Loucy (cell line): ENCODE data around the gene TNFRSF8.

Experiments used
- H2AFZ ChIP-seq: fragments of 200-600 bp; sonication (generic); 2 replicates; pipeline ENCODE4 v1.6.0; 2016; ENCODE audit warnings: antibody characterized with exemption, mild to moderate bottlenecking, low read length, moderate library complexity
- H3F3A ChIP-seq: fragments of 200-600 bp; 2 replicates; pipeline ENCODE4 v1.6.0; 2016; ENCODE audit warnings: antibody characterized with exemption, low read depth, mild to moderate bottlenecking
- H3K27me3 ChIP-seq: fragments of 200-600 bp; sonication (generic); 2 replicates; pipeline ENCODE4 v1.6.1; 2014; ENCODE audit warnings: low read length, mild to moderate bottlenecking; ENCODE audit not compliant: insufficient read depth, poor library complexity, severe bottlenecking
- H3K36me3 ChIP-seq: fragments of 200-600 bp; sonication (generic); 2 replicates; pipeline ENCODE4 v1.6.1; 2016; ENCODE audit warnings: low read length; ENCODE audit not compliant: insufficient read depth
- H3K4me1 ChIP-seq: fragments of 200-600 bp; sonication (generic); 2 replicates; pipeline ENCODE4 v1.5.1; 2014; ENCODE audit warnings: low read length, mild to moderate bottlenecking; ENCODE audit not compliant: insufficient read depth, poor library complexity, severe bottlenecking
- H3K4me2 ChIP-seq: fragments of 200-600 bp; sonication (generic); 2 replicates; pipeline ENCODE4 v1.6.0; 2014; ENCODE audit warnings: antibody characterized with exemption, low read length, low read depth, mild to moderate bottlenecking; ENCODE audit not compliant: poor library complexity, severe bottlenecking
- H3K4me3 ChIP-seq: fragments of 200-600 bp; sonication (generic); 2 replicates; pipeline ENCODE4 v1.5.1; 2014; ENCODE audit warnings: low read length, mild to moderate bottlenecking, mixed read lengths; ENCODE audit not compliant: poor library complexity, severe bottlenecking
- H3K79me2 ChIP-seq: fragments of 200-600 bp; sonication (generic); 2 replicates; pipeline ENCODE4 v1.6.1; 2014; ENCODE audit warnings: low read length; ENCODE audit not compliant: insufficient read depth
- H3K9ac ChIP-seq: fragments of 200-600 bp; sonication (generic); 2 replicates; pipeline ENCODE4 v1.6.0; 2014; ENCODE audit warnings: mild to moderate bottlenecking, low read depth, low read length, moderate library complexity; ENCODE audit not compliant: poor library complexity, severe bottlenecking
- H3K9me2 ChIP-seq: fragments of 200-600 bp; sonication (generic); replicated peaks from 2 replicates; pipeline ENCODE4 v1.6.1; 2016; ENCODE audit warnings: low read depth, low read length, mixed read lengths
- H3K9me3 ChIP-seq: fragments of 200-600 bp; sonication (generic); 2 replicates; pipeline ENCODE4 v1.6.1; 2014; ENCODE audit warnings: mild to moderate bottlenecking, antibody characterized with exemption, low read length, low read depth; ENCODE audit not compliant: insufficient read depth
- H4K20me1 ChIP-seq: fragments of 200-600 bp; sonication (generic); 2 replicates; pipeline ENCODE4 v1.6.0; 2014; ENCODE audit warnings: antibody characterized with exemption, low read length, mild to moderate bottlenecking; ENCODE audit not compliant: insufficient read depth, poor library complexity, severe bottlenecking
- CTCF ChIP-seq: fragments of 200-600 bp; sonication (generic); conservative IDR thresholded peaks from 2 replicates; pipeline ENCODE4 v1.5.1; 2014; ENCODE audit warnings: mild to moderate bottlenecking, antibody characterized with exemption, low read length
- EZH2phosphoT487 ChIP-seq: fragments of 200-600 bp; IDR thresholded peaks from 2 replicates; pipeline ENCODE4 v1.6.1; 2018; ENCODE audit warnings: antibody characterized with exemption, mild to moderate bottlenecking, moderate library complexity, borderline replicate concordance

Gene TNFRSF8

GRCh38 chr1:12167493-12168429 lies 104.7 kb downstream of the TNFRSF8 start:
- H3K9ac ChIP-seq: peak overlapping the region; percentile 75
- peaks cover 9% of the 10 kb centered on the region for H4K20me1 ChIP-seq
- no peaks in the 10 kb centered on the region for H3K9me2 ChIP-seq
- no peaks in the 10 kb centered on the region for H3K9me3 ChIP-seq
- H3K4me3 ChIP-seq: peak overlapping the region; percentile 81
- peak overlapping the region; percentile 91 for H3K4me2 ChIP-seq
- H3F3A ChIP-seq: no peaks in the 10 kb centered on the region; the same call in 1 of the 2 replicates
- H2AFZ ChIP-seq: peak overlapping the region; percentile 24; the same call in 1 of the 2 replicates
- peaks cover 62% of the 10 kb centered on the region for H3K4me1 ChIP-seq
- TF ChIP-seq EZH2phosphoT487 (no peak), CTCF (no peak)
- no peaks in the 10 kb centered on the region for H3K36me3 ChIP-seq
- peaks cover 49% of the 10 kb centered on the region for H3K79me2 ChIP-seq
- H3K27me3 ChIP-seq: no peaks in the 10 kb centered on the region

DNA sequence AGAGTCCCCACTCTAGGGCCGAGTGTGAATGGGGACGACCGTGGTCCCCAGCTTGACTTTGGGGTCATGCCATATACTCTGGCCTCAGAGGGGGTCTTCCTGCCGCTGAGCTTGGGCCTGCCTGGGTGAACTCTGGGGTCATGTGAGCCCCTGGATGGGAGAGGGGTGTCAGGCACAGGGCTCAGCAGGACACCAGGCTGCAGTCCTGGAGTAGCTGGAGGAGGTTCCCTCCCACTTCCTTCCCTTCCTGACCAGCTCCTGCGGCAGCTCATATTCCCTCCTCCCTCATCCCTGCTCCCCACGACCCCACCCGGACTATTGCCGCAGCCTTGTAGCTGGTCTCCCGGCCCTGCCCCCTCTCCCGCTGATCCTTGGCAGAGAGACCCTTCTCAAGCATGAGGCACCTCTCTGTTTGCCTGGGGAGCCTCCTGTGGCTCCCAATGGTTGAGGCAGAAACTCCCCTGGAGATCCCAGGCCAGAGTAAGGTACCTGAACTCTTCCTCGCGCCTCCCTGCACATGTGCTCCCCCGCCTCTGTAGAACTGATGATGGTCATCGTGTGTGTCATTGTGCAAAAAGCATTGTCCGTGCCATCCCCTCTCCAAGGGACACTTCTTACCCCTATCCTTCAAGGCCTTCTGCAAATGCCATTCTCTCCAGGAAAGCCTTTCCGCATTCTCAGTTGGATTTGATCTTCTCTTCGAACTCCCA lies 105.5 kb downstream of the TNFRSF8 start:
- peaks cover 58% of the 10 kb centered on the region for H3K79me2 ChIP-seq
- H3K27me3 ChIP-seq: no peaks in the 10 kb centered on the region

More for the DNA sequence above, 105.5 kb downstream of the TNFRSF8 start:
- Histone ChIP-seq H3K4me3 (peak overlapping the region; percentile 81), H4K20me1 (peaks cover 9% of the 10 kb centered on the region), H3K9me2 (no peaks in the 10 kb centered on the region), H2AFZ (no peak overlapping the region), H3K4me2 (peak overlapping the region; percentile 91), H3K9ac (peak overlapping the region; percentile 75), H3F3A (peaks cover 3% of the 10 kb centered on the region; the same call in 1 of the 2 replicates), H3K36me3 (no peaks in the 10 kb centered on the region), H3K9me3 (no peaks in the 10 kb centered on the region), H3K4me1 (peaks cover 62% of the 10 kb centered on the region)
- no peak for TF ChIP-seq CTCF
- no peak for TF ChIP-seq EZH2phosphoT487
